GM12878 (cell line): Measurements from ENCODE around the gene LIPM. TPM values are rescaled to one million over a fixed set of nuclear protein-coding genes. Genes with fewer than 3 reads are reported as not detected.

Experiments
- ATAC-seq: fragments of 200-7000 bp; cut with Tn5 transposase; 3 replicates; pipeline ENCODE4 v1.9.1; 2020; ENCODE audit warnings: mild to moderate bottlenecking, moderate library complexity
- BruUV-seq: library from RNA; stranded (reverse); fragments of 400-500 nt; replicated peaks from 2 replicates; lab custom pipeline; 2021; lab: Mats Ljungman, UMichigan
- CTCF ChIA-PET: fragments of 300-600 bp; sonication (Branson Sonifier 250); formaldehyde crosslinking; extraction: SDS; loops from one replicate; lab custom pipeline; 2021; ENCODE audit warnings: inconsistent platforms; lab: Yijun Ruan, JAX
- POLR2A ChIA-PET: fragments of 350-600 bp; formaldehyde crosslinking; extraction: SDS; loops from one replicate; lab custom pipeline; 2021; ENCODE audit warnings: inconsistent platforms; lab: Charles Lee
- RAD21 ChIA-PET: fragments of 300-600 bp; sonication (Branson Sonifier 250); formaldehyde crosslinking; loops from one replicate; lab custom pipeline; 2023; ENCODE audit warnings: antibody characterized with exemption; ENCODE audit not compliant: unreplicated experiment; lab: Charles Lee
- SMC1A ChIA-PET: fragments of 300-600 bp; sonication (Branson Sonifier 250); formaldehyde crosslinking; loops from one replicate; lab custom pipeline; 2023; ENCODE audit not compliant: unreplicated experiment, uncharacterized antibody; lab: Charles Lee
- DNase-seq: peaks from one replicate; pipeline ENCODE4 v3.0.0-alpha.2; 2011; ENCODE audit warnings: low read depth, low spot score
- FAIRE-seq: peaks from 3 replicates; lab custom pipeline; 2011; peaks lifted over from hg19 to GRCh38; lab: Jason Lieb, UNC
- H2AFZ ChIP-seq: 2 replicates; pipeline ENCODE4 v1.6.0; 2011; ENCODE audit warnings: low read depth, low read length, control low read depth; ENCODE audit not compliant: control insufficient read depth
- H3K27ac ChIP-seq: 2 replicates; pipeline ENCODE4 v1.5.1; 2011; ENCODE audit warnings: control low read depth; ENCODE audit not compliant: control insufficient read depth, insufficient read depth
- H3K27me3 ChIP-seq, 2 experiments: replicated peaks in 1 of 2; 2 replicates each; pipeline versions ENCODE4 v1.6.0 to v1.6.1; 2011; ENCODE audit warnings: low read length in 1 of 2; ENCODE audit not compliant: control insufficient read depth in 2 of 2, insufficient read depth in 2 of 2
- H3K36me3 ChIP-seq, 2 experiments: 2 replicates each; pipeline ENCODE4 v1.5.1; 2011; ENCODE audit warnings: low read length in 1 of 2; ENCODE audit not compliant: control insufficient read depth in 2 of 2, insufficient read depth in 2 of 2
- H3K4me1 ChIP-seq: 2 replicates; pipeline ENCODE4 v1.6.1; 2011; ENCODE audit warnings: mild to moderate bottlenecking, low read length, moderate library complexity, mixed read lengths; ENCODE audit not compliant: control insufficient read depth, insufficient read depth
- H3K4me2 ChIP-seq: 2 replicates; pipeline ENCODE4 v1.6.0; 2011; ENCODE audit warnings: control low read depth; ENCODE audit not compliant: control insufficient read depth, insufficient read depth
- H3K4me3 ChIP-seq: fragments of 200-600 bp; sonication (generic); 2 replicates; pipeline ENCODE4 v1.5.1; 2016
- H3K79me2 ChIP-seq: 2 replicates; pipeline ENCODE4 v1.6.0; 2011; ENCODE audit warnings: low read length; ENCODE audit not compliant: control insufficient read depth, insufficient read depth
- H3K9ac ChIP-seq: 2 replicates; pipeline ENCODE4 v1.8.0; 2011; ENCODE audit warnings: low read length, control low read depth, mixed read lengths; ENCODE audit not compliant: control insufficient read depth, insufficient read depth
- H3K9me3 ChIP-seq: replicated peaks from 3 replicates; pipeline ENCODE4 v1.5.1; 2011; ENCODE audit warnings: mild to moderate bottlenecking, low read length; ENCODE audit not compliant: control insufficient read depth, insufficient read depth
- H4K20me1 ChIP-seq: 2 replicates; pipeline ENCODE4 v1.6.0; 2011; ENCODE audit not compliant: control insufficient read depth, insufficient read depth
- ASH2L ChIP-seq: fragments of 300-600, 200-600 bp; sonication (generic); IDR thresholded peaks from 2 replicates; pipeline ENCODE4 v1.6.1; 2017; ENCODE audit warnings: low read depth, mild to moderate bottlenecking, borderline replicate concordance
- ATF3 ChIP-seq: IDR thresholded peaks from 2 replicates; pipeline ENCODE4 v1.6.1; 2011; ENCODE audit warnings: low read depth, mild to moderate bottlenecking, low read length, moderate library complexity, borderline replicate concordance; ENCODE audit errors: extremely low read depth
- ATF7 ChIP-seq: fragments of 450-650 bp; IDR thresholded peaks from 2 replicates; pipeline ENCODE4 v1.6.1; 2016; ENCODE audit warnings: low read depth, mild to moderate bottlenecking
- CBX5 ChIP-seq: sonication (generic); IDR thresholded peaks from 2 replicates; pipeline ENCODE4 v1.6.1; 2016; ENCODE audit warnings: low read depth, moderate library complexity, mild to moderate bottlenecking, inconsistent platforms
- IRF5 ChIP-seq: fragments of 450-650 bp; IDR thresholded peaks from 2 replicates; pipeline ENCODE4 v1.6.1; 2017; ENCODE audit warnings: borderline replicate concordance
- MTA3 ChIP-seq: IDR thresholded peaks from 2 replicates; pipeline ENCODE4 v1.6.1; 2012; ENCODE audit warnings: low read length, inconsistent platforms, borderline replicate concordance
- MYC ChIP-seq: IDR thresholded peaks from 2 replicates; pipeline ENCODE4 v1.6.1; 2011; ENCODE audit warnings: mild to moderate bottlenecking, low read length, moderate library complexity, inconsistent platforms; ENCODE audit not compliant: insufficient read depth, insufficient replicate concordance, insufficient read length, severe bottlenecking
- SPI1 ChIP-seq: IDR thresholded peaks from 2 replicates; pipeline ENCODE4 v1.6.1; 2011; ENCODE audit warnings: low read depth, mild to moderate bottlenecking, low read length, moderate library complexity, borderline replicate concordance; ENCODE audit not compliant: insufficient read depth
- TCF7 ChIP-seq: IDR thresholded peaks from 2 replicates; pipeline ENCODE4 v1.6.1; 2014; ENCODE audit warnings: antibody characterized with exemption, borderline replicate concordance
- WGBS: methylation state at CpG from one replicate; pipeline ENCODE4 v1.1.6; 2016; ENCODE audit warnings: low lambda C conversion rate; ENCODE audit not compliant: insufficient replicate concordance, insufficient coverage; ENCODE audit errors: missing lambda C conversion rate; 5-methylcytosine and 5-hydroxymethylcytosine counted together
- in situ Hi-C: fragments of 300-500 bp; cut with MboI; formaldehyde crosslinking; loops from 9 replicates; pipeline ENCODE4 v1.14.3; 2018; ENCODE audit warnings: mixed read lengths
- intact Hi-C: fragments of 100-400 bp; cut with micrococcal nuclease; formaldehyde crosslinking; loops from one replicate; pipeline ENCODE4 v1.14.2; 2022; ENCODE audit not compliant: unreplicated experiment
- polyA plus RNA-seq, 11 experiments: library from polyadenylated mRNA; depleted of rRNA in 4 of 11; unstranded in 6 of 11; stranded (reverse) in 5 of 11; fragments of >200 nt; fragmentation: Nextera tagmentation in 4 of 11; fragmentation: Illumina TruSeq in 1 of 11; extraction: Ambion mirVana in 4 of 11; extraction: Trizol in 1 of 11; gene quantifications; 1 replicate in 1 of 11; 2 replicates in 10 of 11; pipeline versions ENCODE4 v1.2.1 to v1.2.3, GENCODE V29; 2011 to 2016; ENCODE audit warnings: inconsistent platforms in 2 of 11, missing spikeins in 2 of 11, low read depth in 1 of 11
- total RNA-seq, 4 experiments: library from RNA; depleted of rRNA in 3 of 4; stranded (reverse); fragments of >200 nt in 3 of 4; fragmentation: Illumina TruSeq in 1 of 4; extraction: Trizol in 1 of 4; gene quantifications; 2 replicates each; pipeline versions ENCODE4 v1.2.1 to v1.2.3, GENCODE V29; 2013 to 2021

The LIPM gene
- total and polyA plus RNA-seq, 10 of the 15 experiments (the other 5 are each of a cell fraction or from before 2014, with no cell fraction given) = not detected

- ATAC-seq = no peak
- Histone ChIP-seq H3K79me2 (no peaks in the 10 kb centered on the region), H2AFZ (no peak overlapping the region), H3K4me1 (no peaks in the 10 kb centered on the region), H3K36me3 (no peaks in the 10 kb centered on the region), H3K27ac (no peak overlapping the region), H3K9me3 (no peaks in the 10 kb centered on the region), H3K4me2 (no peak overlapping the region), H4K20me1 (no peaks in the 10 kb centered on the region), H3K27me3 (no peaks in the 10 kb centered on the region), H3K9ac (no peak overlapping the region), H3K4me3 (no peak overlapping the region)
- ChIA-PET SMC1A (interaction anchor here (7.2 kb wide), 1 partner anchor 25 kb away, joined by 82 read pairs; no protein-coding TSS in a partner anchor), RAD21 (interaction anchor here (1.0 to 1.5 kb wide), 3 partner anchors 25 to 72 kb away, joined by 3 to 6 read pairs (median 4); no protein-coding TSS in a partner anchor), CTCF (interaction anchor here (1.2 to 11.9 kb wide), 4 partner anchors 8 to 72 kb away, joined by 4 to 160 read pairs (median 6); no protein-coding TSS in a partner anchor), POLR2A (no interaction called here)
- BruUV-seq = no TSS peak
- in situ Hi-C loops (no loop called here), intact Hi-C loops (no loop called here)
- no peak for TF ChIP-seq TCF7
- TF ChIP-seq ATF7 = no peak
- no peak for TF ChIP-seq MTA3
- no peak for TF ChIP-seq ASH2L
- no peak for TF ChIP-seq ATF3
- TF ChIP-seq MYC = no peak
- no peak for TF ChIP-seq CBX5
- TF ChIP-seq IRF5 = no peak
- no peak for TF ChIP-seq SPI1
- 52% methylated on average over 1 of the region's 1 CpG for WGBS
- no peak for FAIRE-seq
- no peak for DNase-seq
These were observed 58.5 kb downstream of the LIPM start for GRCh38 chr10:88861036-88861435.
